ENCODE measurements around the gene C16orf87.
A peak's percentile ranks its signal among the peaks of the same experiment; 100 is the strongest.
"Not testable (repeated sequence)": the region's sequence is repeated elsewhere in the genome, so short reads cannot be mapped to it uniquely, and the experiment has no call there.

C16orf87 gene

DNA sequence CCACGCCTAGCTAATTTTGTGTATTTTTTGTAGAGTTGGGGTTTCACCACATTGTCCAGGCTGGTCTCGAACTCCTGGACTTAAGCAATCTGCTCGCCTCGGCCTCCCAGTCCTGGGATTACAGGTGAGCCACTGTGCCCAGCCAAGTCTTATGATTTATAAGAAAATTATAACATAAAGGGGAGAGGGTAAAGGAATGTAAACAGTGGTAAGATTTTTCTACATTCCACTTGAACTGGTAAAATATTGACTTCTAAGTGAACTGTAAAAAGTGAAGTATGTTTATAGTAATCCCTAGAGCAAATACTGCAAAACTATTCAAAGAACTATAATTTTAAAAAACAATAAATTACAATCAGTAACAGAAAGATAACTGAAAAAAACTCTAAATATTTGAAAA lies 33.5 kb downstream of the C16orf87 start:
- no peak for DNase-seq (ENCODE audit: low read depth)

DNA sequence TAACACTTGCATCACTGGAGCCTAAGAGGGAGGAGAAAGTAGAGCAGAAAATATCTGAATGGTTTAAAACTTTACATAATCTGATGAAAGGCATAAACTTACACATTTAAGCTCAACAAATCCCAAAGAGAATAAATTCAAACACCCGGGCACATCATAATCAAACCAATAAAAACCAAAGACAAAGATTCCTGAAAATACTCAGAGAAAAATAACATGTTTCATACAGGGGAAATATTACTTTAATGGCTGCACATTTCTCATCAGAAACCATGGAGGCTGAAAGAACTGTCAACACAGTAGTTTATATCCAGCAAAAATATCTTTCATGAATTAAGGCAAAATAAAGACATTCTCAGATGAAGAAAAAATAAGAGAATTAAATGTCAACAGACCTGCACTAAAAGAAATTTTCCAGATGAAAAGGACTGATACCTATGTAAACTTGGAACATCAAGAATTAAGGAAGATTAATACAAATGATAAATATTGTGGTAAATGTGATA lies 34.2 kb downstream of the C16orf87 start:
- DNase-seq (ENCODE audit: low read depth) = no peak

DNA sequence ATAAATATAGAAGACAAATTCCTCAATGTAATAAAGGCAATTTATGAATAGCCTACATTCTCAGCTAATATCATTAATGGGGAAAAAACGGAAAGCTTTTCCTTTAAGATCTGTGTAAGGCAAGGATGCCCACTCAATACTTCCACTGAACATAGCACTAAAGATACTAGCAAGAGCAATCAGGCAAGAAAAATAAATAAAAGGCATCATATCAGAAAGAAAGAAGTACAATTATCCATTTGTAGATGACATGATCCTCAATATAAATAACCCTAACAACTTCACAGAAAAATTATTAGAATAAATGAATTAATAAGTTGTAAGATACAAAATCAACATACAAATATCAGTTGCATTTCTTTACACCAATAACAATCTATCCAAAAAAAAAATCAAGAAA lies 37.1 kb downstream of the C16orf87 start:
- DNase-seq (ENCODE audit: low read depth) = no peak

DNA sequence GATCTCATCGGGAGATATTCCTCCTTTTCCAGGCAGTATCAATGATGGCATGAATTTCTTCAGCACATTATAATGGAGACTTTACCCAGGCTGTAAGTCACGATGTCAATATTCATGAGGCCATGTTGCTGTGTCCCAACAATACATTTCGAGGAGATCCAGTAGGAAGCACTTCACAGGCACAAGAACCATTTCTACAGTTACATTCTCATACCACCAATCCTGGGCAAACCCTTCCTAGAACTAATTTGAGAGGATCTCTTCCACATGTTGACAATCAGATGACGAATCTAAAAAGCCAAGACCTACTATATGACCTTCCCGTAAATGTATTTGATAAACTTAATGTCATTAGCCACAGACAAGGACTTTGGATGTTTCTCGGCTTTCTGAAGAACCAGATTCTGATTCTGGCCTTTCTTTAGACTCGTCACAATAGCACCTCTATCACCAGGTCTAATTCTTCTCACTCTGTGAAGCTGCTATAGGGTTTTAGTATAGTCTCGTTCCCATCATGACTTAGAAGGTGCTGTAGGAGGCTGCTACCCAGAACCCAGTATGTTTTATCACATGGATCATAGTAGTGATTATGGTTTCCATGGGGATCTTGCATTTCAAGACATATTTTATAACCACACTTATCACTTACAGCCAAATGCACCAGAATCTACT lies 40.2 kb downstream of the C16orf87 start:
- DNase-seq (ENCODE audit: low read depth) = no peak

DNA sequence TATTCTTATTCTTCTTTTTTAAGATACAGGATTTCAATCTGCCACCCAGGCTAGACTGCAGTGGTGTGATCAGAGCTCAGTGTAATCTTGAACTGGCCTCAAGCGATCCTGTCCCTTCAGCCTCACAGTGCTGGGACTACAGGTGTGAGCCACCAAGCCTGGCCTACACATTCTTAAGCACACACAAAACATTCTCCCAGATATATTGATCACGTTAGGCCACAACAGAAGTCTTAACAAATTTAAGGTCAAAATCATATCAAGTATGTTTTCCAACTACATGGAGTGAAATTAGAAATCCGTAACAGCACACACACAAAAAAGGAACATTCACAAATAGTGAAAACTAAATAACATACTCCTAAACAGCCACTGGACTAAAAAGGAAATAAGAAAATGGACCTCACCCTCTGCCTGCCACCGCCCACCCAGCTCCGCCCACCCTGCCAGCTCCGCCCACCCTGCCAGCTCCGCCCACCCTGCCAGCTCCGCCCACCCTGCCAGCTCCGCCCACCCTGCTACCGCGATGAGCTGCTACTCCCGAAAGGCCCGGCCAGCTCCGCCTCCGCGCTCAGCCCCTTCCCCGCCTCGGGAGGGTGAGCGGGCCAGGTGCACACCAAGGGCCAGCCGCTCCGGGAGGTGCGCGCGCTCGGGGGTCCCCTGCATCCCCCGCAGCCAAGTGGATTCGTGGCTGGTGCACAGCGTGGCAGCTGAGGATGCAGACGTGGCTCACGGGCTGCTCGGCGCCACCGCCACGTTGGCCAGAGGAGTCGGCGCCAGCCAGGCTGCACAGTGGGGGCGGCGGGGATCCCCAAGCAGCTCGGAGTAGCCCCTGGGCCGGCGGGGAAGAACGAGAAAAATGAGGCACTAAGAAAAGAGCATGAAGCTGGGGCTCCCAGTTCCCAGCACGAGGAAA lies 41.2 kb downstream of the C16orf87 start:
- peak; percentile 62 for DNase-seq (ENCODE audit: low read depth)

DNA sequence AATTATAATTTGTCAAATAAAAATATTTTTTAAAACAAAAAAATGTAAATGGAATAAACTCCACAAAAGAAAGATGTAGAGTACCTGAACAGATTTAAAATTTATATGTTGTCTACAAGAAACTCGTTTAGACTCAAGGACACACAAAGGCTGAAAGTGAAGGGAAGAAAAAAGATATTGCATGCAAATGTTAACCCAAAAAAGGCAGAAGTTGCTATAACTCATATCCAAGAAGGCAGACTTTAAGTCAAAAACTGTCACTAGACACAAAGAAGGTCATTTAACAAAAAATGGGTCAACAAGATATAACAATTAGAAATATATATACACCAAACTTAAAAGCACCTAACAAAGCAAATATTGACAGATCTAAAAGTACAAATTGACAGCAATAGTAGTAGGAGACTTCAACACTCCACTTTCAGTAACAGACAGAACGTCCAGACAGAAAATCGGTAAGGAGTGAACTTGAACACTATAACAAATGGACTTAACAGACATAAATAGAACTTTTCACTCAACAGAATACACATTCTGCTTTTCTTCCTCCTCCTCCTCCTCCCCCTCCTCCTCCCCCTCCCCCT lies 42.0 kb downstream of the C16orf87 start:
- DNase-seq (ENCODE audit: low read depth) = no peak

DNA sequence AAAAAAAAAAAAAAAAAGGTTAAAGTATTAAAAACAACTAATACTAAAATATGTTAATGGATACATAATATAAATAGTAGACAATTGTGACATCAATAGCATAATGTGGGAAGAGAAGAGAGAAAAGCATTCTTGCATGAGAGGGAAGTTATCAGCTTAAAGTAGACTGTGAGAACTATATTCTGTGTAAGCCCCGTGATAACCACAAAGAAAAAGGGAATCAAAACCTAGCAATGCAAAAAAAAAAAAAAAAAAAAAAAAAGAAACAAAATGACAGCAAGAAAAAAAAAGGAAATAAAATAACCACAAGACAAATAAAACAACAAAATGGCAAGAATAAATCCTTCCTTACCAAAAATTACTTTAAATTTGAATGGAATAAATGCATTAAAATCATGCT lies 43.1 kb downstream of the C16orf87 start:
- DNase-seq (ENCODE audit: low read depth) = no peak

DNA sequence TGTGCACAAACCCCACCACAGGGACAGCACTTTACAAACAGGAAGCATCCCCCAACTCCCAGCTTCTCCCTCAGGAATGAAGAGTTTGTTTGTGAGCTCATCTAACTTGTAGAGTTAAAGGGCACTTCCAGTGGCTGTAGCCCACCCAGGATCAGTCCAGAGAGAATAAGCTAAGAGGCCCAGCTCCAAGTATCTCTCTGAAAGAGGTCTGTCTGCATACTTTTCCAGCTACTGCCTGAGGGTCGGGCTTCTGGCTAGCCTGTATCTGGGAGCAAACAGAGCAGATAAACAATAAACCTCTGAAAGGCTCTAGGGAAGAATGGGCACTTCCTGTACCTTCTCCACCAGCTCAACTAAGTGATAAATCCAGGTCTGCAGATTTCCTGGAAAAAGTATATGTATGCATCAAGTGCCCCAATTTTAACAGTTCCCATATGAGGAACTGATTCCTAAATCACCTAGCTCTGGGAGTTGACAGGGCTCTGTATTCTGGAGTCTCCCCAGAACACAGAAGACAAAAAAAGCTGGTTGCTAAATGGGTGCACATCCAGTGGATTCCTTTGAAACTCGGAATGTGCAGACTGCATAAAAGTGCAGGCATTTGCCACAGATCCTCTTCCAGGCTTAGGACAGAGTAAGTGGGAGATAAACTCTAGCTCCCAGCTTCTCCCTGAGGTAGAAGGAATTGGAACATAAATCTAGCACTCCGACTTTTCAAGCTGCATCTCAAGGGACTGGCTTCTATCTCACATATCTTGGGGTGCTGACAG lies 45.7 kb downstream of the C16orf87 start:
- no peak for DNase-seq (ENCODE audit: low read depth)

DNA sequence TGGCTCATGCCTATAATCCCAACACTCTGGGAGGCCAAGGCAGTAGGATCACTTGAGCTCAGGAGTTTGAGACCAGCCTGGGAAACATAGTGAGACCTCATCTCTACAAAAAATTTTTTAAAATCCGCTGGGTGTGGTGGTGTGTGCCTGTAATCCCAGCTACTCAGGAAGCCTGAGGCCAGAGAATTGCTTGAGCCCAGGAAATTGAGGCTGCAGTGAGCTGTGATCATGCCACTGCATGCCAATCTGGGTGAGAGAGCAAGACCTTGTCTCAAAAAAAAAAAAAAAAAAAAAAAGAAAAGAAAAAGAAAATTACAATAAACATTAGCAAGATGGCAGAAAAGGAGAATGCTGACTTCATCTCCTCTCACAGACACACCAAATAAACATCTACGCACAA lies 46.4 kb downstream of the C16orf87 start:
- DNase-seq (ENCODE audit: low read depth) = not testable (repeated sequence)

DNA sequence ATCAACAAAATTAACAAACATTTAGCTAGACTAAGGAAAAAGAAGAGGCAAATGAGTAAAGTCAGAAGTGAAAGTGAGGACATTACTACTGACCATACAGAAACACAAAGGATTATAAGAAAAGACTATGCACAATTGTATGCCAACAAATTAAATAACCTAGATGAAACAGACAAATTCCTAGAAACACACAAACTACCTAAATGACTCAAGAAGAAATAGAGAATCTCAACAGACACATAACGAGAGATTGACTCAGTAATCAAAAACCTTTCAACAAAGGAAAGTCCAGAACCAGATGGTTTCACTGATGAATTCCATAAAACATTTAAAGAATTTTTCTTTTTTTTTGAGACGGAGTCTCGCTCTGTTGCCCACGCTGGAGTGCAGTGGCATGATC lies 47.2 kb downstream of the C16orf87 start:
- no peak for DNase-seq (ENCODE audit: low read depth)

DNA sequence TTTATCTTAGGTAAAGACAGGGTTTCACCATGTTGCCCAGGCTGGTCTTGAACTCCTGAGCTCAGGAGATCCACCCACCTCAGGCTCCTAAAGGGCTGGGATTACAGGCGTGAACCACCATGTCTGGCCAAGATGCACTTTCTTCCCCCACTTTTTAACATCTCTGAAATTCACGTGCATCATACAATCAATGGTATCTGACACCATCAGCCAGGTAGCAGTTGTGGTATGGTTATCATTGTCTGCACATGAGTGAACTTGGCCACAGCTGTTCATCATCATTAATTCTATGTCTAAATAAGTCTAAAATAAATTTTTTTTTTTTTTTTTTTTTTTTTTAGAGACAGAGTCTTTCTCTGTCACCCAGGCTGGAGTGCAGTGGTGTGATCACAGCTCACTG lies 48.7 kb downstream of the C16orf87 start:
- DNase-seq (ENCODE audit: low read depth) = no peak

DNA sequence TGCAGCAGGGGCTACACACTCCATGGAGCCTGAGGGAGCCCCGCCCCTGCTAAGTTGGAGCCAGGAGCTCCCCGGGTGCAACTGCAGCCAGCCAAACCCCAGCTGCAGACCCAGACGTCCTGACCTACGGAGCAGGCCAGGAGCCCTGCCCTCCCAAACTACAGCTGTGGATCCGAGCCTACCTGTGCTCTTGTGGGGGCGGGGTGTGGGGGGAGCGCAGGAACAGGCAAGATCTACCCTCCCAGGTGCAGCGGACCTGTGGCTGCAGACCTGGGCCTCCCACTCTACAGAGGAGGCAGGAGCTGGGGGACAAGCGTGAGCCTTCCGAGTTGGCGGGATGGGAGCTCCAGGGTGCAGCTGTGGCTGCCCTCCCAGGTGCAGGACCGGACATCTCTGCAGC lies 53.2 kb downstream of the C16orf87 start:
- no peak for DNase-seq (ENCODE audit: low read depth)

DNA sequence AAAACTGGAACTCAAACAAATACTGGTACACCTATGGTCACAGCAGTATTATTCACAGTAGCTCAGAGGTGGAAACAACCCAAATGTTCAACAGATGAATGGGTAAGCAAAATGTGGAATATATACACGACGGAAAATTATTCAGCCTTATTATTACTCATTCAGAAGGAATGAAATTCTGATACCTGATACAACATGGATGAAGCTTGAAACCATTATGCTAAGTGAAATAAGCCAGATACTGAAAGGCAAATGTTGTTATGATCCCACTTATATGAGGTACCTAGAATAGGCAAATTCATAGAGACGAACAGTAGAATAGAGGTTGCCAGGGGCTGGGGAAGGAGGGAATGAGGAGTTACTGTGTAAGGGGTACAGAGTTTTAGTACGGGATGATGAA lies 55.8 kb downstream of the C16orf87 start:
- no peak for DNase-seq (ENCODE audit: low read depth)

DNA sequence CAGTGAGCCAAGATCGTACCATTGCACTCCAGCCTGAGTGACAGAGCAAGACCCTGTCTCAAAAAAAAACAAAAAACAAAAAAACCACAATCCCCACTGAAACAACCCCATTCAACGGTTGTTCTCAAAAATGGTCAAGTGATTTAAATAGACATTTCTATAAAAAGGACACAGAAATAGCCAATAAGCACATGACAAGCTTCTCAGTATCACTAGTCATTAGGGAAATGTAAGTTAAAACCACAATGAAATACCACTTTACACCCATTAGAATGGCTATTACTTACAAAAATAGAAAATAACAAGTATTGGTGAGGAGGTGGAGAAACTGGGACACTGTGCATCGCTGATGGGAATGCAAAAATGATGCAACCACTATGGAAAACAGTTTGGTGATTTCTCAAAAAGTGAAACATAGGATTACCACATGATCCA lies 56.2 kb downstream of the C16orf87 start:
- no peak for DNase-seq (ENCODE audit: low read depth)

DNA sequence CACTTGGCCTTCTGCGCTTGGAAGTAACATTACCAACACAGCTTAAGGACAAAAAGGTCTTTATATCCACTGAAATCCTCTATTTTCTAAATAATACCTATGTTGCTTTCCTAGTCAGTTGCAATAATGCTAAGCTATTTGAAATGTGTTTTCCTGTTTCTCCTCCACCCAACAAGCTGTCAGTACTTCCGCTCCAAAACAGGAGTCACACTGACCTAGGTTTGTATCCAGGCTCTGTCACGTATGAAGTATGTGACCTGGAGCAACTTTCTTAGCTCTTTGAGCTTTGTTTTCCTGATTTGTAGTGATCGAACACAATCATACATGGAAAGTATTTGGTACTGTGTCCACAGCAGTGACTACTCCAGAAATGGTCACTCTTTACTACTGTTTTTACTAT lies 58.5 kb downstream of the C16orf87 start:
- no peak for DNase-seq (ENCODE audit: low read depth)

DNA sequence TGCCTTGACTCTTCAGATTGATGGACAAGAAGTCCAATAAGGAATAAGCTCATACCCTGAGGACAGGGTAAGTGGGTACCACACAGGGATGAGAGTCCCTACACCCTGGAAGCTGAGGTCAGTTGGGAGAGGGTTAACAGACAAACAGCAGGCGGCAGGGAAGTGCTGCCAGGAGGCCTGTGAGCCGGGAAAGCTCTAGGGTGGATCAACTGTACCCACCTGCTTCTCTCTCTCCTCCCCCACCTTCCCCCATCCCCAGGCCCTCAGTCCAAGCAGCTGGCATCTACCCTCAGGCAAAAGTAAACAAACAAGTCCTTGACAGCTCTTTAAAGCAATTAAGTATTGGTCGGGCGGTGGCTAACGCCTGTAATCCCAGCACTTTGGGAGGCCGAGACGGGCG lies 62.2 kb downstream of the C16orf87 start:
- DNase-seq (ENCODE audit: low read depth) = no peak

DNA sequence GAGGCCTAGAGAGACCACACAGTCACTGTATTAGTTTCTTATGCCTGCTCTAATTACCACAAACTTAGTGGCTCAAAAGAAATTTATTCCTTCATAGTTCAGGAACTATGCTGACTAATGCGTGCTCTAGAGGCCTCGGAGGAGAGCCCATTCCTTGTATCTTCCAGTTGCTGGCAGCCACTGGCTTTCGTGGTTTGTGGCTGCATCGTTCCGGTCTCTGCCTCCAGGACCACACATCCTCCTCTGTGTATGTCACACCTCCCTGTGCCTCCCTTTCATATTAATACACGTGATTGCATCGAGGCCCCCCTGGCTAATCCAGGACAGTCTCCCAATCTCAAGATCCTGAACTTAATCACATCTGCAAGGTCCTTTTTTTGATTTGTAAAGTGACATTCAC lies 65.9 kb downstream of the C16orf87 start:
- no peak for DNase-seq (ENCODE audit: low read depth)

DNA sequence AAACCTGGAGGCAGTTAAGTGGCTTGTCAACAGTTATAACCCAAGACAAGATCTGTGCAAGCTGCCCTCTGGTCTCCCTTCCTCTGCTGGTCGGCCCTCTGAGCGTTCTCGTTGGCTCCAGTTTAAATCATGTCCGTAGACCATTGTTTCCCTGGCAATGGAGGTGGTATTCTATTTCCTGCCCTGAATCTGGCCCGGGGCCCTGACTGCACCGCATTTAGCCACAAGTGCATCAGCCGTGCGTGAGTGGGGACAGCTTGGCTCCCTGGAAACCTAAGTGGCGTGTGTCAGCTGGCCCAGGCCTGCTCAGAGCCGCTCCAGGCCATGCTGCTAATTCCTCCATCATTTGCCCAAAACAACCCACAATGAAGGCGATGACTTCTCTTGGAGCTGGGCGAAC lies 67.8 kb downstream of the C16orf87 start:
- DNase-seq (ENCODE audit: low read depth) = no peak

DNA sequence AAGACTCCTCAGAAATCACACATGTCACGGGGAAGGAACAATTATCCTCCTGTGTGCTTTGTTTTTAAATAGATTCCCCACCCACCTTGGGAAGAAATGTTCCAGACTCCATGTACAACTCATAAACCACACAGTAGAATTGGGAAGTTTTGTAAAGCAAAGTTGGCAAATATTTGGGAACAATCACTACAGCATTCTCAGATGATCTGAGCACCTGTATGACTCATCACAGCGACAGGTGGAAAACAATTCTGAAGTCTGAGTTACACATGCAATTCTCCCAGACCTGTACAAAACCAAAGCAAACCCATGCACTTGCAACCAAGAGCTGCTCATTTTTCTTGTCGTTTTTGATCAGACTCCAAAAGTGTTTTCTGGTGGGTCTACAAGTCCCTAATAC lies 68.4 kb downstream of the C16orf87 start:
- DNase-seq (ENCODE audit: low read depth) = no peak

DNA sequence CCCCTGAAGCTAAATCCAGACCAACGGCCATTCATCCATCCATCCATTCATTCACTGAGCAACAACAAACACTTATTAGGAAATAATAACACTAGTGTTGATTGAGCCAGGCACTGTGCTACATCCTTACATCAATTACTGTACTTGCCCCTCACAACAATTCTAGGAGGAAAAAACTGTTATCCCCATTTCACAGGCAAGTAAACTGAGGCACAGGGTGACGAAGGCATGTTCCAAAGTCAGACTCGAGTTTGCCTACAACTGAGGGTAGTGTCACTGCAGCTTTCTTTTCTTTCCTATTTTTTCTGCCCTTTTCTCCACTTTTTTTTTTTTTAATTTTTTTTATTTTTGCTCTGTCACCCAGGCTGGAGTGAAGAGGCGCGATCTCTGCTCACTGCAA lies 71.7 kb downstream of the C16orf87 start:
- no peak for DNase-seq (ENCODE audit: low read depth)

DNA sequence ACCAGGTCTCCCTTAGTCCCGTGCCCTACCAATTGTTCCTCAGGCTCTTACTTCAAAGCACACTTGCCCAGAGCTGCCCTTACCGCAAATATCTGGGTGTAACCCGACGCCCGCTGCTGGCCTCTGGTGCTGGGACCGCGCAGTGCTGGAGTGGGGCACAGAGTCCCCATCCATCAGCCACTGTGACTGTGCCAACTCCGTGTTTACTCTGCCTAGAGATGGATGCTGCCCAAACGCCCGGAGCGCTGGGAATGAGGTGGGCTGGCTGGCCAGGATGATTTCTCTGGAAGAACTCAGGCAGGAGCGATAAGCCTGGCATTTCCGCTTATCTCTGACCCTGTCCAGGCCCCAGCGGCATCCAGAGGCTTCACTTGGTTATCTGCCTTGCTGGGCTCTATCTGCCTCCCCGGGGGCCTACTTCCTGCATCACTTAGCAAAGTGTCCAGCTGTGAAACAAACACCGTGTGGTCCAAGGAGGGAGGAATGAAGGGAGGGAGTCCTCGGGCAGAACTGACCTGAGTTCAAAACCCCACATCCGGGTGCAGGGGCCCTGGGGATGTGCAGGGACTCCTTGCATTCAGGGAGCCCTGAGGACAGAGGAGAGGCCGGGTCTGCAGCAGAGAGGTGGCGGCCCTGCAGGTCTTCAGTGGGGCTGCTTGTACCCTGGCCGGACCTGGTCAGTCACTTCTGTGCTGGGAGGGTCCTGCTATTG lies 73.5 kb downstream of the C16orf87 start:
- no peak for DNase-seq (ENCODE audit: low read depth)

DNA sequence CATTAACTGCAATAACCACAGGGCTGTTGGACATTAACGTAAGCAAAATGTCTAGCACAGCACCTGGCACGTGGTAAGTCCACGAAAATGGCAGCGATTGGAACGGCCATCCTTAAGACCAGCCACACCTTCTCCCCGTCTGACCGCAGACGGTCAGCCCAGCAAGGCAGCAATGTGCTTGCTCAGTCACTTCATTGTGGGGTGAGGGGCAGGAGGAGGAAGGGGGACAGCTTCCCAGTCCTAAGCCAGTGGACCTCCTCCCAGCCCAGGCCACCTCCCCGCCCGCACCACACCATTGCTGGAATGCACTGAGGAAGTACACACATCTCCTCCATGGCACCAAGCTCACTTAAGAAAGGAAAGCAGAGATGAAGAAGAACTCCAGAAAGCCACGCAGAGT lies 74.2 kb downstream of the C16orf87 start:
- no peak for DNase-seq (ENCODE audit: low read depth)

Measured in stimulated activated CD8-positive, alpha-beta memory T cell treated with anti-CD3 and anti-CD28 coated beads, Interleukin-12 subunit alpha, Interleukin-12 subunit beta, amount 100 ng/mL, for 1 hour (primary cell).